Fibroblast of skin of left quadriceps (primary cell): ENCODE data around the gene PDE4C.
A peak's percentile ranks its signal among the peaks of the same experiment; 100 is the strongest.

Experiments used
- DNase-seq, 2 experiments: peaks; one replicate each; pipeline ENCODE4 v3.0.0-alpha.2; 2013; ENCODE audit warnings: low read depth in 2 of 2

Gene PDE4C

GRCh38 chr19:18198374-18198773 is 27.9 kb downstream of the PDE4C start:
- DNase-seq = no peak

GRCh38 chr19:18197941-18198340 is 28.3 kb downstream of the PDE4C start:
- DNase-seq = no peak

GRCh38 chr19:18197306-18197705 is 28.9 kb downstream of the PDE4C start:
- DNase-seq = no peak

- no peak for DNase-seq
Measured at GRCh38 chr19:18196511-18196845, 29.8 kb downstream of the PDE4C start.

- no peak for DNase-seq
Measured at GRCh38 chr19:18194554-18195238, 31.5 kb downstream of the PDE4C start.

- no peak for DNase-seq
Measured at GRCh38 chr19:18194181-18194530, 32.1 kb downstream of the PDE4C start.

GRCh38 chr19:18193388-18194180 is 32.7 kb downstream of the PDE4C start:
- DNase-seq = no peak

- peak; percentile 100 for DNase-seq
Measured at GRCh38 chr19:18192673-18193387, 33.4 kb downstream of the PDE4C start, which contains the start of gene MPV17L2. Gene MPV17L2, plus strand, starts transcription at chr19:18193218. Its CDS starts 64 bp downstream, at chr19:18193282.

GRCh38 chr19:18191640-18192062 is 34.6 kb downstream of the PDE4C start:
- DNase-seq = no peak

- DNase-seq = no peak
Measured at GRCh38 chr19:18190278-18190677, 36.0 kb downstream of the PDE4C start.

- DNase-seq = no peak
Measured at GRCh38 chr19:18185538-18185937, 40.7 kb downstream of the PDE4C start.

GRCh38 chr19:18183529-18183928 is 42.7 kb downstream of the PDE4C start:
- no peak for DNase-seq

- DNase-seq = no peak
Measured at GRCh38 chr19:18179957-18180356, 46.3 kb downstream of the PDE4C start.

GRCh38 chr19:18176367-18177310 is 49.6 kb downstream of the PDE4C start:
- no peak for DNase-seq

GRCh38 chr19:18174983-18175382 is 51.3 kb downstream of the PDE4C start:
- no peak for DNase-seq
